Glutamatergic neuron (in vitro differentiated cells): ENCODE data around the gene EML6. TPM values are rescaled to one million over a fixed set of nuclear protein-coding genes. Genes with fewer than 3 reads are reported as not detected.

ENCODE experiments used
- DNase-seq: peaks from one replicate; pipeline ENCODE4 v3.0.0; 2022
- H3K27ac Mint-ChIP-seq: one replicate; pipeline ENCODE4 v1.8.0; 2020; ENCODE audit warnings: mild to moderate bottlenecking, mixed read lengths, inconsistent platforms; ENCODE audit not compliant: unreplicated experiment
- H3K27me3 Mint-ChIP-seq: one replicate; pipeline ENCODE4 v1.8.0; 2020; ENCODE audit warnings: mild to moderate bottlenecking, moderate library complexity, mixed read lengths, inconsistent platforms; ENCODE audit not compliant: unreplicated experiment
- H3K36me3 Mint-ChIP-seq: one replicate; pipeline ENCODE4 v1.8.0; 2020; ENCODE audit warnings: mild to moderate bottlenecking, mixed read lengths, inconsistent platforms; ENCODE audit not compliant: unreplicated experiment
- H3K4me1 Mint-ChIP-seq: one replicate; pipeline ENCODE4 v1.8.0; 2020; ENCODE audit warnings: mild to moderate bottlenecking, low read depth, mixed read lengths, inconsistent platforms; ENCODE audit not compliant: unreplicated experiment
- H3K4me3 Mint-ChIP-seq: one replicate; pipeline ENCODE4 v1.8.0; 2020; ENCODE audit warnings: mild to moderate bottlenecking, mixed read lengths, inconsistent platforms; ENCODE audit not compliant: unreplicated experiment
- H3K9me3 Mint-ChIP-seq: one replicate; pipeline ENCODE4 v1.8.0; 2020; ENCODE audit warnings: mild to moderate bottlenecking, moderate library complexity, mixed read lengths, inconsistent platforms; ENCODE audit not compliant: unreplicated experiment
- CTCF ChIP-seq: fragments of 200-600 bp; sonication (generic); IDR thresholded peaks from one replicate; pipeline ENCODE4 v1.5.0; 2021; ENCODE audit not compliant: partially characterized antibody, unreplicated experiment
- total RNA-seq: library from RNA; stranded (reverse); fragmentation: NEBNext Ultra II Directional; extraction: Animal tissue kit (Norgen Biotek cat#: 25700); gene quantifications from one replicate; pipeline ENCODE4 v1.2.1, GENCODE V29; 2021; ENCODE audit not compliant: unreplicated experiment

The EML6 gene
- total RNA-seq, 1 donor from 2014 or later = 0.91 TPM

GRCh38 chr2:54895730-54896129 is 172.3 kb downstream of the EML6 start:
- peaks cover 1% of the 10 kb centered on the region for H3K9me3 Mint-ChIP-seq
- H3K27me3 Mint-ChIP-seq = peaks cover 2% of the 10 kb centered on the region
- H3K27ac Mint-ChIP-seq = no peak overlapping the region
- TF ChIP-seq CTCF = no peak
- H3K4me3 Mint-ChIP-seq = no peak overlapping the region
- no peaks in the 10 kb centered on the region for H3K36me3 Mint-ChIP-seq
- peaks cover 8% of the 10 kb centered on the region for H3K4me1 Mint-ChIP-seq
- DNase-seq = no peak

- Mint-ChIP-seq H3K4me3 (no peak overlapping the region), H3K4me1 (peaks cover 8% of the 10 kb centered on the region), H3K27ac (no peak overlapping the region), H3K27me3 (peaks cover 2% of the 10 kb centered on the region), H3K9me3 (peaks cover 1% of the 10 kb centered on the region), H3K36me3 (no peaks in the 10 kb centered on the region)
- no peak for DNase-seq
- TF ChIP-seq CTCF = no peak
Measured at GRCh38 chr2:54897420-54898310, 174.2 kb downstream of the EML6 start.

GRCh38 chr2:54898456-54899226 is 175.2 kb downstream of the EML6 start:
- peaks cover 1% of the 10 kb centered on the region for H3K9me3 Mint-ChIP-seq
- H3K36me3 Mint-ChIP-seq = no peaks in the 10 kb centered on the region
- no peak overlapping the region for H3K4me3 Mint-ChIP-seq
- peaks cover 8% of the 10 kb centered on the region for H3K4me1 Mint-ChIP-seq
- no peak for DNase-seq
- no peak for TF ChIP-seq CTCF
- peaks cover 2% of the 10 kb centered on the region for H3K27me3 Mint-ChIP-seq
- no peak overlapping the region for H3K27ac Mint-ChIP-seq

- H3K4me1 Mint-ChIP-seq = peaks cover 8% of the 10 kb centered on the region
- peaks cover 2% of the 10 kb centered on the region for H3K27me3 Mint-ChIP-seq
- H3K4me3 Mint-ChIP-seq = no peak overlapping the region
- no peak for DNase-seq
- H3K36me3 Mint-ChIP-seq = no peaks in the 10 kb centered on the region
- H3K27ac Mint-ChIP-seq = no peak overlapping the region
- H3K9me3 Mint-ChIP-seq = peaks cover 1% of the 10 kb centered on the region
- TF ChIP-seq CTCF = no peak
Measured at GRCh38 chr2:54899576-54900200, 176.2 kb downstream of the EML6 start.
